ENCODE measurements around the gene PIP5KL1.

PIP5KL1 gene

DNA sequence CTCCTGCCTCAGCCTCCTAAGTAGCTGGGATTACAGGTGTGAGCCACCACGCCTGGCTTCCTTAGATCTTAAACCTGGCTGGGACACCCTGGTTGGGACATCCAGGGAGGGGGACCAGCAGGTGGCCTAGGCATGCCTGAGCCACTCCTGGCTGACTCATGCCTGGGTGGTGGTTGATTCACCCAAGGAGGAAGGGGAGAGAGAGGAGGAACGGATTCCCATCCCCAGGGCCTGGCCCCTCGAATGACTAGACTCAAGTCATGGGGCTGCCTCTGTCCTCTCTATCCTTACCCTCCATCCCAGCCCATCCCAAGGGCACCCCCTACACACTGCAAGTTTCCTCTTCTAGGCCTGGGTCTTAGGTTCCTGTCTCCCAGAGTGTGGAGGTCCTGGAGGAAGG is 37.5 kb upstream of the PIP5KL1 start:
- DNase-seq (ENCODE audit: low read depth in 2 of 2) = peak in 1 of 2 donors; percentile 75
- TF ChIP-seq, protein P1, sequence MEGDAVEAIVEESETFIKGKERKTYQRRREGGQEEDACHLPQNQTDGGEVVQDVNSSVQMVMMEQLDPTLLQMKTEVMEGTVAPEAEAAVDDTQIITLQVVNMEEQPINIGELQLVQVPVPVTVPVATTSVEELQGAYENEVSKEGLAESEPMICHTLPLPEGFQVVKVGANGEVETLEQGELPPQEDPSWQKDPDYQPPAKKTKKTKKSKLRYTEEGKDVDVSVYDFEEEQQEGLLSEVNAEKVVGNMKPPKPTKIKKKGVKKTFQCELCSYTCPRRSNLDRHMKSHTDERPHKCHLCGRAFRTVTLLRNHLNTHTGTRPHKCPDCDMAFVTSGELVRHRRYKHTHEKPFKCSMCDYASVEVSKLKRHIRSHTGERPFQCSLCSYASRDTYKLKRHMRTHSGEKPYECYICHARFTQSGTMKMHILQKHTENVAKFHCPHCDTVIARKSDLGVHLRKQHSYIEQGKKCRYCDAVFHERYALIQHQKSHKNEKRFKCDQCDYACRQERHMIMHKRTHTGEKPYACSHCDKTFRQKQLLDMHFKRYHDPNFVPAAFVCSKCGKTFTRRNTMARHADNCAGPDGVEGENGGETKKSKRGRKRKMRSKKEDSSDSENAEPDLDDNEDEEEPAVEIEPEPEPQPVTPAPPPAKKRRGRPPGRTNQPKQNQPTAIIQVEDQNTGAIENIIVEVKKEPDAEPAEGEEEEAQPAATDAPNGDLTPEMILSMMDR (IDR thresholded peaks at IDR 0.05; ENCODE audit: low read depth, low read length) = peak; percentile 15
- H3K4me3 ChIP-seq (replicated peaks in 1 of 2; ENCODE audit: low read depth in 2 of 2, low read length in 2 of 2) = no peak overlapping the region

DNA sequence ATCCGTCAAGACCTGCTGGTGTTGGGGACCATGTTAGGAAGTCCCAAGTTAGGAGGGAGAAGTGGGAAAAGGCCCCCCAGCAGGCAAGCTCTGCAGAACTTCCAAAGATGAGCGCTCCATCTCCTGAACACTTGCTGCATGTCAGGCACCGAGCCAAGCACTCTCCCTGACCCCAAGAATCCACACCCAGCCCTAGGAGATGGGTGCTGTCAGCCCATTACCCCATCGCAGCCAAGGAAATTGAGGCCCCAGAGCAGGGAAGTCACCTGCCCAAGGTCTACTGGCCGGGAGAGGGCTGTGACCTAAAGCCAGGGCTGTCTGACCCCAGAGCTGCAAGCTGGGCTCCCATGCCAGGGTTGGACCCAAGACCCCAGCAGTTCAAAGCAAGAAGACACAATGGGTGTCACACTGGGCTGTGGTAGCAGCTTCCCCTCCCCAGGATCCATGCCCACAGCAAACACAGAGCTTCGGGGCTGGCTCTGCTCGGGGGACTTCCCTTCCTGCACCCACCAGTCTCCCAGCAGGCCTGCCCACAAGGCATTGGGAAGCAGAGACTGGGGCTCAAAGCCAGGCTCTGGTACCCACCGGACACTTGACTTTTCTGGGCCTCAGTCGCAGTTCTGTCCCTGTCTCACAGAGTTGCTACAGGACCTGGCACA is 36.7 kb upstream of the PIP5KL1 start:
- DNase-seq (ENCODE audit: low read depth in 2 of 2) = no peak
- no peak overlapping the region for H3K4me3 ChIP-seq (replicated peaks in 1 of 2; ENCODE audit: low read depth in 2 of 2, low read length in 2 of 2)
- TF ChIP-seq, protein P1 (IDR thresholded peaks at IDR 0.05; ENCODE audit: low read depth, low read length) = no peak

DNA sequence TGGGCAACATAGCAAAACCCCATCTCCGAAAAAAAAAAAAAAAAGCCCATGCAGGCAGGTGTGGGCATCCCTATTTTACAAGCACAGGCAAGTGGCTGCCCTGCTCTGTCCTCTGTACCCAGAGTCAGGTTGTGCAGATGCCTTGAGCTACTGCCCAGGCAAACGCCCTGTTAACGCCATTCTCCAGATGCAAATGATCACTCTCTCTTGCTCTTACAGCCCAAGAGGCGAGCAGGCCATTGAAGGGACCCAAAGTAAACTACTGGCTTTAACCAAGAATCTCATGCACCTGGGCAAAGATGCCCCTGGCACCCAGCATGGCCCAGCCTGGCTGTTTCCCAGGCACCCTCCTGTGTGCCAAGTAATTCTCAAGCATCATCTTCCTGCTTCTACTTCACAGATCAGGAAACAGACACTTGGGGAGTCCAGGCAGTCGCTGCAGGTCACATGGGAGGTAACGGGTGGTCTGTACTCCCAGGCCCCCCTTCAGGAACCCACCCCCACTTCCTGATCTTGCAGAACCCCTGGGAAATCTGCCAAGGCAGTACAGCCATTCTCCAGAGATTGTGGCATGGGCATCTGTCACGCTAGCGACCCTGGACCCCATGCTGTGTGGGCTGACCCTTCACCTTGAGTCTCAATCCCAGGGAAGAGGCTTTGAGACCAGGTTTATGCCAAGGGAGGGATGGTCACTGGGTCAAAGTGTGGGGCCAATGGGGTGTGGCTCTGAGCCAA is 36.0 kb upstream of the PIP5KL1 start:
- TF ChIP-seq, protein P1 (IDR thresholded peaks at IDR 0.05; ENCODE audit: low read depth, low read length) = no peak
- no peak overlapping the region for H3K4me3 ChIP-seq (replicated peaks in 1 of 2; ENCODE audit: low read depth in 2 of 2, low read length in 2 of 2)
- DNase-seq (ENCODE audit: low read depth in 2 of 2) = no peak

DNA sequence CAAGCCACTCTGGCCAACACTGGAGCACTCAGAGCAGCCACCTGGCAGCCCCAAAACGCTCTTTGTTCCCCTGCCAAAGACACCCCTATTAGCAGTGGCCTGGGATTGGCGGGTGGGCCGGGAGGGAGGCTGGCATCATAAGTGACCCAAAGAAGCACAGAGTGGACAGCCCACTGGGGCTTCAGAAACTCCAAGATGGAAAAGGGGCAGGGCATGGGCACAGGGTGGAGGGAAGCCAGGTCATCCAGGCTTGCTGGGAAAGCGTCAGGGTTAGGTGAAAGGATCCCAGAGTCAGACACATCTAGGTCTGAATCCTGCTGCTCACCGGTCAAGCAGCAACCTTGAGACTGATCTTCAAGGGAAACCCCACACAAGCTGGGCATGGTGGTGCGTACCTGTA is 35.4 kb upstream of the PIP5KL1 start:
- H3K4me3 ChIP-seq (replicated peaks in 1 of 2; ENCODE audit: low read depth in 2 of 2, low read length in 2 of 2) = peak overlapping the region in 1 of 2 donors; percentile 9
- no peak for DNase-seq (ENCODE audit: low read depth in 2 of 2)

DNA sequence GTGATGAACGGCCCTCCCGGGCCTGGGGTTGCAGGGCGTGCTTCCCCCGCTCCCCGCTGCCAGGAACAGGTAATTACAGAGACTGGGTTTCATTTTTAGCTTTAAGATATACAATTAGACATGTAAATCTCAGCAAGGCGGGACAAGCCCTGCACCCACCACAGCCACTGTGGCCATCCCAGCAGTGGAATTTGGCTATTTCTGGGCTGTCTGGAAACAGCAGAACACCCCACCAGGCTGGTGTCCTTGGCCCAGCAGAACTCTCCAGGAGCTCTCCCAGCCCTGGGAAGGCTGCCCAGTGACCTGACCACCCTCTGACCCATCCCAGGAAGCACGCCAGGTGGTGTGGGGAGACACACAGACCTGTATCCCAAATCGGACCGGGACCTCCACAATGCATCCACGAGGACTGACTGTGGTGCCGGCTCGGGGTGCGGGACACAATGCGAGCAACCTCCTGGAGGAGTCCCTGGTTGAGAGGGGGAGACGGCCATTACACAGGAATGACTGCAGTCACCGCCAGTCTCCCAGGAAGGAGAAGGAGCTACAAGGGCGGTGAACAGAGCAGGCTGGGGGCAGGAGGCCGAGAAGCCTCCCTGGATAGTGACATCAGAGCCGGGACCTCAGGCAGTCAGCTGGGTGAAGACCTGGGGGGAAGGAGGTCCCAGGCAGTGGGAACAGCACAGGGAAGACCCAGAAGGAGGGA is 32.9 kb upstream of the PIP5KL1 start:
- TF ChIP-seq, protein P1 (IDR thresholded peaks at IDR 0.05; ENCODE audit: low read depth, low read length) = no peak
- H3K4me3 ChIP-seq (replicated peaks in 1 of 2; ENCODE audit: low read depth in 2 of 2, low read length in 2 of 2) = no peak overlapping the region
- DNase-seq (ENCODE audit: low read depth in 2 of 2) = no peak

More for the DNA sequence above, 35.4 kb upstream of the PIP5KL1 start:
- TF ChIP-seq, protein P1 (IDR thresholded peaks at IDR 0.05; ENCODE audit: low read depth, low read length) = no peak

DNA sequence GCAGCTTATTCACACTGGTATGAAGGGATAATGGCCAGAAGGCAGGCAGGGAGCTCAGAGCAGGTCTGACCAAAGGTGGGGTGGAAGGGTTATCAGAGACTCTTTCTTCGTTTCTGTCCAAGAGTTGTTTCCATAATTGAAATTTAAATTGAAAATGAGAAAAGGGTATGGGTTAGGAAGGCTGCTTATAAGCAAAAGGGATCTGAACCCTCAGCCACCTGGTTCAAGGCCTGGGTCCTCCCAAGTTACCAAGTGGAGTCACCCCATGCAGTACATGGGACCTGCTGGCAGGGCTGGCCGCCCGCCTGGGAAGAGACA is 32.4 kb upstream of the PIP5KL1 start:
- H3K4me3 ChIP-seq (replicated peaks in 1 of 2; ENCODE audit: low read depth in 2 of 2, low read length in 2 of 2) = no peak overlapping the region
- no peak for DNase-seq (ENCODE audit: low read depth in 2 of 2)
- TF ChIP-seq, protein P1 (IDR thresholded peaks at IDR 0.05; ENCODE audit: low read depth, low read length) = no peak
